Measurements from ENCODE around the gene KRT14. TPM values are rescaled to one million over a fixed set of nuclear protein-coding genes. Genes with fewer than 3 reads are reported as not detected.

The KRT14 gene
- total and polyA plus RNA-seq, 2 experiments from 2014 or later: not detected

GRCh38 chr17:41555105-41555887, 31.4 kb downstream of the KRT14 start:
- DNase-seq (ENCODE audit: low spot score) (no peak), ATAC-seq (no peak)
- no peaks in the 10 kb centered on the region for H3K36me3 ChIP-seq (ENCODE audit: insufficient read depth)
- H3K9me2 ChIP-seq (ENCODE audit: insufficient read depth): no peaks in the 10 kb centered on the region
- H3K4me2 ChIP-seq: no peak overlapping the region
- H3F3A ChIP-seq (replicated peaks; ENCODE audit: low read depth): no peaks in the 10 kb centered on the region
- H2AFZ ChIP-seq: no peak overlapping the region
- H3K27me3 ChIP-seq (ENCODE audit: insufficient read depth): no peaks in the 10 kb centered on the region
- no peak overlapping the region for H3K4me3 Mint-ChIP-seq
- H3K4me3 ChIP-seq: no peak overlapping the region
- no peaks in the 10 kb centered on the region for H4K20me1 ChIP-seq (replicated peaks; ENCODE audit: insufficient read depth)
- no peak overlapping the region for H3K27ac ChIP-seq (ENCODE audit: low read depth)
- no peak overlapping the region for H3K27ac Mint-ChIP-seq
- no peaks in the 10 kb centered on the region for H3K79me2 ChIP-seq (replicated peaks; ENCODE audit: insufficient read depth)
- TF ChIP-seq CREB1 (CRISPR knock-in tag; IDR thresholded peaks at IDR 0.05; ENCODE audit: low read depth) (no peak), EZH2phosphoT487 (IDR thresholded peaks at IDR 0.05; ENCODE audit: unreplicated experiment) (no peak), STAT1 (IDR thresholded peaks at IDR 0.05; ENCODE audit: unreplicated experiment) (no peak), POLR2AphosphoS5 (IDR thresholded peaks at IDR 0.05; ENCODE audit: low read depth) (no peak), JUNB (IDR thresholded peaks at IDR 0.05; ENCODE audit: unreplicated experiment) (no peak), REST (IDR thresholded peaks at IDR 0.05; ENCODE audit: unreplicated experiment) (no peak), EZH2 (IDR thresholded peaks at IDR 0.05; ENCODE audit: low read depth, unreplicated experiment) (no peak), ZNF114 (CRISPR knock-in tag; IDR thresholded peaks at IDR 0.05) (no peak), ZNF462 (CRISPR knock-in tag; IDR thresholded peaks at IDR 0.05) (no peak), NANOG (IDR thresholded peaks at IDR 0.05; ENCODE audit: borderline replicate concordance) (no peak), ZNF331 (CRISPR knock-in tag; IDR thresholded peaks at IDR 0.05; ENCODE audit: low read depth) (no peak), CTCF (conservative IDR thresholded peaks at IDR 0.05; ENCODE audit: low read depth in 2 of 2) (no peak)
- TF ChIP-seq, protein P1, sequence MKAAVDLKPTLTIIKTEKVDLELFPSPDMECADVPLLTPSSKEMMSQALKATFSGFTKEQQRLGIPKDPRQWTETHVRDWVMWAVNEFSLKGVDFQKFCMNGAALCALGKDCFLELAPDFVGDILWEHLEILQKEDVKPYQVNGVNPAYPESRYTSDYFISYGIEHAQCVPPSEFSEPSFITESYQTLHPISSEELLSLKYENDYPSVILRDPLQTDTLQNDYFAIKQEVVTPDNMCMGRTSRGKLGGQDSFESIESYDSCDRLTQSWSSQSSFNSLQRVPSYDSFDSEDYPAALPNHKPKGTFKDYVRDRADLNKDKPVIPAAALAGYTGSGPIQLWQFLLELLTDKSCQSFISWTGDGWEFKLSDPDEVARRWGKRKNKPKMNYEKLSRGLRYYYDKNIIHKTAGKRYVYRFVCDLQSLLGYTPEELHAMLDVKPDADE (IDR thresholded peaks at IDR 0.05): no peak
- H3K36me3 Mint-ChIP-seq (ENCODE audit: low read depth): no peaks in the 10 kb centered on the region
- H3K9me3 Mint-ChIP-seq: no peaks in the 10 kb centered on the region
- peaks cover 18% of the 10 kb centered on the region for H3K27me3 Mint-ChIP-seq (ENCODE audit: insufficient read depth, low read depth, poor library complexity)
- no peaks in the 10 kb centered on the region; the same call in none of the 2 replicates for H3K4me1 ChIP-seq (ENCODE audit: insufficient read depth)
- peaks cover 8% of the 10 kb centered on the region for H3K4me1 Mint-ChIP-seq
